Spleen (tissue), 11 donors: Measurements from ENCODE around the gene RALGAPA1. TPM values are rescaled to one million over a fixed set of nuclear protein-coding genes. Genes with fewer than 3 reads are reported as not detected.

Experiments
- DNase-seq: peaks from one replicate; pipeline ENCODE4 v3.0.0-alpha.2; 2020
- H3K27ac ChIP-seq, 8 donors: fragments of 200-600 bp; sonication (generic) in 7 of 8; 1 replicate in 4 of 8; 2 replicates in 4 of 8; pipeline versions ENCODE4 v1.5.0 to v1.8.0; 2016 to 2021; ENCODE audit warnings: inconsistent platforms in 4 of 8, mild to moderate bottlenecking in 4 of 8, moderate library complexity in 1 of 8
- H3K27me3 ChIP-seq, 7 donors: fragments of 200-600 bp; sonication (generic) in 6 of 7; replicated peaks in 1 of 7; 1 replicate in 4 of 7; 2 replicates in 3 of 7; pipeline versions ENCODE4 v1.5.0 to v1.8.0; 2016 to 2021; ENCODE audit warnings: inconsistent platforms in 3 of 7, mild to moderate bottlenecking in 1 of 7
- H3K36me3 ChIP-seq, 6 donors: fragments of 200-600 bp; sonication (generic) in 5 of 6; 1 replicate in 4 of 6; 2 replicates in 2 of 6; pipeline versions ENCODE4 v1.5.0 to v1.8.0; 2016 to 2021; ENCODE audit warnings: inconsistent platforms in 2 of 6
- H3K4me1 ChIP-seq, 6 donors: fragments of 200-600 bp; sonication (generic) in 5 of 6; 1 replicate in 3 of 6; 2 replicates in 3 of 6; pipeline versions ENCODE4 v1.5.0 to v1.8.0; 2016 to 2021; ENCODE audit warnings: inconsistent platforms in 3 of 6
- H3K4me3 ChIP-seq, 8 donors: fragments of 200-600 bp; sonication (generic) in 7 of 8; 1 replicate in 4 of 8; 2 replicates in 4 of 8; pipeline versions ENCODE4 v1.5.0 to v1.8.0; 2016 to 2021; ENCODE audit warnings: inconsistent platforms in 4 of 8, mild to moderate bottlenecking in 4 of 8, moderate library complexity in 2 of 8
- H3K9me3 ChIP-seq, 8 donors: fragments of 200-600 bp; sonication (generic) in 7 of 8; 1 replicate in 4 of 8; 2 replicates in 4 of 8; pipeline versions ENCODE4 v1.5.0 to v1.8.0; 2016 to 2021; ENCODE audit warnings: inconsistent platforms in 4 of 8
- POLR2A ChIP-seq, 3 donors: fragments of 450-650 bp; IDR thresholded peaks; one replicate each; pipeline ENCODE4 v1.5.1; 2017; ENCODE audit warnings: antibody characterized with exemption in 3 of 3, mild to moderate bottlenecking in 1 of 3
- POLR2AphosphoS5 ChIP-seq, 3 donors: sonication (generic); formaldehyde crosslinking; IDR thresholded peaks; one replicate each; pipeline ENCODE4 v1.5.1; 2017; ENCODE audit warnings: antibody characterized with exemption in 3 of 3
- WGBS, 5 donors: extraction: QIAGEN DNeasy Blood & Tissue Kit in 3 of 5; methylation state at CpG; one replicate each; pipeline versions ENCODE4 v1.1.5 to v1.1.7; 2013 to 2018; 5-methylcytosine and 5-hydroxymethylcytosine counted together
- intact Hi-C: fragments of 100-400 bp; cut with DNase I; formaldehyde crosslinking; loops from one replicate; pipeline ENCODE4 v1.15.0; 2023; ENCODE audit warnings: low total_unique reads
- polyA plus RNA-seq, 3 donors: library from polyadenylated mRNA; stranded (reverse); fragments of 200-250 nt; gene quantifications; one replicate each; pipeline ENCODE4 v1.2.1, GENCODE V29; 2013
- total RNA-seq, 7 donors: library from RNA; depleted of rRNA in 3 of 7; stranded (reverse); fragments of >200 nt in 3 of 7; fragmentation: NEBNext Ultra II Directional in 4 of 7; extraction: Animal tissue kit (Norgen Biotek cat#: 25700) in 4 of 7; gene quantifications; one replicate each; pipeline versions ENCODE4 v1.1.0 to v1.2.1, GENCODE V29; 2016 to 2021
- TF ChIP-seq, protein P1 (sequence below), 11 experiments: fragments of 200-600 bp in 7 of 11; fragments of 450-650 bp in 4 of 11; sonication (generic) in 4 of 11; IDR thresholded peaks in 8 of 11; conservative IDR thresholded peaks in 3 of 11; 1 replicate in 7 of 11; 2 replicates in 4 of 11; pipeline versions ENCODE4 v1.4.0 to v1.8.0; 2016 to 2021; ENCODE audit warnings: antibody characterized with exemption in 11 of 11, inconsistent platforms in 4 of 11, mild to moderate bottlenecking in 1 of 11
- donor health status: healthy with polysubstance abuse.
- donor health status: DM: no; HTN: no; CAD: no; lungs with moderate emphysema.
- donor health status: DM: no; HTN: no; CAD: no.
- donor health status: Bipolar disorder and iron deficiency.
- donor health status: healthy.
- donor health status: DM: no; HTN: no; CAD: no.
- donor health status: DM: yes; HTN: yes; CAD: no.

Gene RALGAPA1
- total and polyA plus RNA-seq, 10 donors = 9.7 to 76.0 (median 52.2) TPM

DNA sequence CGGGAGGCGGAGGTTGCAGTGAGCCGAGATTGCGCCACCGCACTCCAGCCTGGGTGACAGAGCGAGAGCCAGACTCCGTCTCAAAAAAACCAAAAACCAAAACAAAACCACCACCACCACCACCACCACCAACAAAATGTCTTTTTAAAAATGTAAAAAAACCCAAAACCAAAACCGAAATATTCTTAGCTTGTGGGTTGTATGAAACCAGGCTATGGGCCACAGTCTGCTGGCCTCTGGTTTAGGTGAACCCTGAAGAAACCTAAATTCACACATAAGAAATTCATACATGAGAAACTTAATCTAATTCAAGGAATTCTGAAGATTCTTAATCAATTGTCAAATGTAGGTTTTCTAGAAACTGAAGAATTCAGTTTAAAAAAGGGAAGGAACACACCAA, 237.5 kb downstream of the RALGAPA1 start:
- peaks cover 0 to 45% (median 5%) of the 10 kb centered on the region in 6 donors for H3K36me3 ChIP-seq
- DNase-seq = no peak
- intact Hi-C loops = no loop called here
- TF ChIP-seq, protein P1, sequence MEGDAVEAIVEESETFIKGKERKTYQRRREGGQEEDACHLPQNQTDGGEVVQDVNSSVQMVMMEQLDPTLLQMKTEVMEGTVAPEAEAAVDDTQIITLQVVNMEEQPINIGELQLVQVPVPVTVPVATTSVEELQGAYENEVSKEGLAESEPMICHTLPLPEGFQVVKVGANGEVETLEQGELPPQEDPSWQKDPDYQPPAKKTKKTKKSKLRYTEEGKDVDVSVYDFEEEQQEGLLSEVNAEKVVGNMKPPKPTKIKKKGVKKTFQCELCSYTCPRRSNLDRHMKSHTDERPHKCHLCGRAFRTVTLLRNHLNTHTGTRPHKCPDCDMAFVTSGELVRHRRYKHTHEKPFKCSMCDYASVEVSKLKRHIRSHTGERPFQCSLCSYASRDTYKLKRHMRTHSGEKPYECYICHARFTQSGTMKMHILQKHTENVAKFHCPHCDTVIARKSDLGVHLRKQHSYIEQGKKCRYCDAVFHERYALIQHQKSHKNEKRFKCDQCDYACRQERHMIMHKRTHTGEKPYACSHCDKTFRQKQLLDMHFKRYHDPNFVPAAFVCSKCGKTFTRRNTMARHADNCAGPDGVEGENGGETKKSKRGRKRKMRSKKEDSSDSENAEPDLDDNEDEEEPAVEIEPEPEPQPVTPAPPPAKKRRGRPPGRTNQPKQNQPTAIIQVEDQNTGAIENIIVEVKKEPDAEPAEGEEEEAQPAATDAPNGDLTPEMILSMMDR (IDR thresholded peaks at IDR 0.05 in 8 of 11, conservative IDR thresholded peaks at IDR 0.05 in 3 of 11) = no peak
- TF ChIP-seq POLR2A (IDR thresholded peaks at IDR 0.05) (no peak), POLR2AphosphoS5 (IDR thresholded peaks at IDR 0.05) (no peak)
- 92 to 97% (median 95%) methylated on average over 8 of the region's 8 CpGs for WGBS, 5 donors
- H3K4me3 ChIP-seq = no peak overlapping the region
- H3K4me1 ChIP-seq = no peaks in the 10 kb centered on the region
- H3K9me3 ChIP-seq = no peaks in the 10 kb centered on the region
- no peak overlapping the region for H3K27ac ChIP-seq
- no peaks in the 10 kb centered on the region for H3K27me3 ChIP-seq

DNA sequence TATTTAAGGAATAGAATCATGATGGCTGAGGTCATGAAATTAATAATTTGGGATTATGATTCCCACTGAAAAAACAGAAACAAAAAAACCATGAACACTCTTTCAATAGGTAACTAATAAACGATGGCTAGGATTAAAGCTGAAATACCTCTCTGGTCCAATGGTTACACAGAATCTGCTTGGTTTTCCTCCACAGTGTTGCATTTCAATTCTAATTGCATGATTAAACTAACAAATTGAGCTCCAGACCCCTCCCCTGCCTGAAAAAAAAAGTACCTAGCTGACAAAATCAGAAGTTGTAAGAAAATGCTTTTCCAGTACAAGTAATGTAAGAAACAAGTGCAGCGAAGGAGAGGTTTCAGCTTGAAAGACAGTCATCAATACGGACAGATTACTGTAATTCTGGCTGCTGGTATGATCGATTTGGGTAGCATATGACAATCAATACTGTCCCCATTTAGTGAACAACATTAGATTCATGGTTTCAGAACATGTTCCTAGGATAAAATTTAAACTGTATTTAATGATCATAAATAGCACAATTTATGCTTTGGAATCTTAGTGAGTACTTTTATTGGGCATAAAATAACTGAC, 243.1 kb downstream of the RALGAPA1 start:
- Histone ChIP-seq H3K27me3 (no peaks in the 10 kb centered on the region), H3K4me1 (no peaks in the 10 kb centered on the region), H3K9me3 (no peaks in the 10 kb centered on the region), H3K27ac (no peak overlapping the region), H3K36me3 (peaks cover 0 to 35% (median 5%) of the 10 kb centered on the region in 6 donors), H3K4me3 (no peak overlapping the region)
- 92 to 99% (median 94%) methylated on average over 4 of the region's 4 CpGs for WGBS, 5 donors
- intact Hi-C loops = no loop called here
- DNase-seq = no peak
- TF ChIP-seq POLR2A (IDR thresholded peaks at IDR 0.05) (no peak), POLR2AphosphoS5 (IDR thresholded peaks at IDR 0.05) (no peak)
- TF ChIP-seq, protein P1 (IDR thresholded peaks at IDR 0.05 in 8 of 11, conservative IDR thresholded peaks at IDR 0.05 in 3 of 11) = no peak

DNA sequence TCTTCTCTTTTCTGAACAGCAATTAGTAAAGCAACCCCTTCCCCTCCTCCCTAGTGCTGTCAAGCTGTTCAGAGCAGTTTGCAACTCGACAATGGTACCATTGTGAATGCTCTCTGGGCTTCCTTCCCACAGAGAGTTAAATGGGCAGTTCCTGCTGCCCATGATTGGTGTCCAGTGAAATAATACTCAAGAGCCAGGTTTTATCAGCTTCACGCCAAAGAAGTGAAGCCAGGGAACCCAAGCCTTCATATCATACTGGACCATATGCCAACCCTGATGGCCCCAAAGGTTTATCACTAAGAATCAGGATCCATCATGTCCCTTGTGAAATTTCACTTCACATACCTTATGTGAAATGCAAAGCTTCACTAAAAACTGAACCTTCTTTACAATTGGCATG, 250.4 kb downstream of the RALGAPA1 start:
- no peak for TF ChIP-seq POLR2AphosphoS5 (IDR thresholded peaks at IDR 0.05)
- TF ChIP-seq, protein P1 (IDR thresholded peaks at IDR 0.05 in 8 of 11, conservative IDR thresholded peaks at IDR 0.05 in 3 of 11) = no peak
- TF ChIP-seq POLR2A (IDR thresholded peaks at IDR 0.05) = no peak
- no peaks in the 10 kb centered on the region for H3K4me1 ChIP-seq
- H3K36me3 ChIP-seq = peaks cover 0 to 7% (median 0%) of the 10 kb centered on the region in 6 donors
- DNase-seq = no peak
- H3K9me3 ChIP-seq = no peaks in the 10 kb centered on the region
- intact Hi-C loops = no loop called here
- no peak overlapping the region for H3K27ac ChIP-seq
- WGBS, 5 donors = 77 to 95% (median 87%) methylated on average over 2 of the region's 2 CpGs
- no peak overlapping the region for H3K4me3 ChIP-seq
- H3K27me3 ChIP-seq = no peaks in the 10 kb centered on the region

DNA sequence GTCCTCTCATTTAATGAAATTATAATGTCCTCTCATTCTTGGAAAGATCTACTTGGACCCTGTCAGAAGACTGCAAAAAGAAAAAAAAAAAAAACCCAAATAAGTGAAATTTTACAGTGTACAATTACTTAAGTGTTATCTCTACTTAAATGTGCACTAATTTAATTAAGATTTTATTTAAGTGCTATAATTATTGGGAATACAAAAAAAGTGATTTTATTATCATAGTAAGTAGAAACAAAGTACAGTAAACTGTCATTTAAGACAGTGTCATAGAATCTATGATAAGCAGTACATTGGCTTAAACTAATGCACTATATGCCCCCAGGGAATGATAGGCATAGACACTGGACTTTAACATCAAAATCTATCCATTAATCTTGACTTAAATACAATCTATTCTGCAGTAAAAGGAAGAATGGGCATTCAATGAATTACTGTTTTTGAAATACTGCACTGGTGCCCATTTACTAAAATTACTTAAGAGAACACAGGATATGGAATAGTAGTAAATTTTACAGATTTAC, 251.8 kb downstream of the RALGAPA1 start:
- DNase-seq = no peak
- TF ChIP-seq, protein P1 (IDR thresholded peaks at IDR 0.05 in 8 of 11, conservative IDR thresholded peaks at IDR 0.05 in 3 of 11) = no peak
- TF ChIP-seq POLR2A (IDR thresholded peaks at IDR 0.05) (no peak), POLR2AphosphoS5 (IDR thresholded peaks at IDR 0.05) (no peak)
- intact Hi-C loops = no loop called here
- no peak overlapping the region for H3K4me3 ChIP-seq
- no peaks in the 10 kb centered on the region for H3K27me3 ChIP-seq
- no peaks in the 10 kb centered on the region for H3K4me1 ChIP-seq
- H3K9me3 ChIP-seq = no peaks in the 10 kb centered on the region
- H3K27ac ChIP-seq = no peak overlapping the region
- peaks cover 0 to 4% (median 0%) of the 10 kb centered on the region in 6 donors for H3K36me3 ChIP-seq
